SK-MEL-5 (cell line): Measurements from ENCODE around the gene SLX9. TPM values are rescaled to one million over a fixed set of nuclear protein-coding genes. Genes with fewer than 3 reads are reported as not detected.
A peak's percentile ranks its signal among the peaks of the same experiment; 100 is the strongest.

ENCODE experiments used
- DNase-seq: peaks from one replicate; pipeline ENCODE4 v3.0.0-alpha.2; 2016; ENCODE audit warnings: low read depth, low spot score
- in situ Hi-C: cut with HindIII; loops from 2 replicates; pipeline ENCODE4 v1.10.0; 2016; ENCODE audit warnings: low sequenced_read_pairs, high pct_unique_total_duplicates, low pct_unique_long_range_greater_than_20kb
- polyA plus RNA-seq, 2 experiments: library from polyadenylated mRNA; depleted of rRNA; stranded (reverse); fragments of >200 nt; gene quantifications; 2 replicates each; pipeline ENCODE4 v1.2.3, GENCODE V29; 2015
- total RNA-seq: library from RNA; depleted of rRNA; stranded (reverse); fragments of >200 nt; shearing (Covaris generic); gene quantifications from 2 replicates; pipeline ENCODE4 v1.2.3, GENCODE V29; 2014; rRNA removed

Gene SLX9, protein sequence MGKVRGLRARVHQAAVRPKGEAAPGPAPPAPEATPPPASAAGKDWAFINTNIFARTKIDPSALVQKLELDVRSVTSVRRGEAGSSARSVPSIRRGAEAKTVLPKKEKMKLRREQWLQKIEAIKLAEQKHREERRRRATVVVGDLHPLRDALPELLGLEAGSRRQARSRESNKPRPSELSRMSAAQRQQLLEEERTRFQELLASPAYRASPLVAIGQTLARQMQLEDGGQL
- total RNA-seq: 27.9 and 34.9 TPM in 2 replicates
- 35.8 and 41.6 TPM in 2 replicates for polyA plus RNA-seq (2015; cell fraction: cytosol; rRNA removed)
- polyA plus RNA-seq (2015; cell fraction: nucleus; rRNA removed): 5.6 and 19.4 TPM in 2 replicates

DNA sequence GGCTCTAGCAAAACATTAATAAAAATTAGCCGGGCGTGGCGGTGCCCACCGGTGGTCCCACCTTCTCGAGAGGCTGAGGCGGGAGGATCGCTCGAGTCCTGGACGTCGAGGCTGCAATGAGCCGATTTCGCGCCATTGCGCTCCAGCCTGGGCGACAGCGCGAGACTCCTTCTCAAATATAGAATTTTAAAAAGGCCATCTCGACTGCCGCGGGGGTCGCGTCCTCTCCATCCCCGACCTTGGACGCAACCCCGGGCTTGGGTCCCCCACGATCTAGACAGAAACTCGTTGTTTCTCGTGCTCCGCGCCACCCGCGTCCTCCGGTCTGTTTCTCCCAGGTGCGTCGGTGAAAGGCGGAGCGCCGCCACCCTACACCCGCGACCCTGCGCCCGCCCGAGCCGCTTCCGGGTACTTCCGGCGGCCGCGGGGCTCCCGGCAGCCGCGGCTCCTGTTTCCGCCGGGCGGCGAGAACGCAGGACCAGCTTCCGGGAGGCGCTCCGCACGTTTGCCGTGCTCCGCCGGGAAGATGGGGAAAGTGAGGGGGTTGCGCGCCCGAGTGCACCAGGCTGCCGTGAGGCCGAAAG lies at the start of gene SLX9:
Gene SLX9 (plus strand): TSS at position 498 of the 584 bp plus-strand sequence. CDS start 29 bp downstream, at position 527.
- in situ Hi-C loops: no loop called here

DNA sequence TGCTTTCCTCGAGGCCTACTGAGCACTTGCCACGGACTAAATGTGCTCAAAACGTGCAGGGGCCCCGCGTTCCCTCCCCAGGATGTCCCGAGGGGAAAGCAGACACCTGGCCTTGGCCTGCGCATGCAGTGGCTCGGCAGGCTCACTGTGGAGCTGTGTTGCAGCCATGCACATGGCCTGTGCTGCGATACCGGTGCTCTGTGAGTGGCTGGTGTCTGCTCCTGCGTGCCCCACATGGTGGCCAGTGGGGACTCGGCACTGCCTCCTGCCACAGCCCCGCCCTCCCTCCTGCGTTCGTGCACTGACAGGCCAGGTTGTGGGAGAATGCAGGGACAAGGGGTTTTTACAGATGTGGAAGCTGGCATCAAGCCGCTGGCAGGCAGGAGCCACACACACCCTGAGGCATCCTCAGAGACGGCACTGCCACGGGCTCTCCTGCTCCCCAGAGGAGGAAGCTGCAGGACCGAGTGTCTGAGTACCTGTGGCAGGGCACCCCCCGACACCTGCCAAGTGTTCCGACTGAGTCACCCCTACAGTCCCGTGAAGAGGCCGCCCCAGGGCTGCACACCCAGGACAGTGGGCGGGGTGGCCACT lies 49.4 kb upstream of the SLX9 start:
- in situ Hi-C loops: no loop called here
- no peak for DNase-seq

More for the DNA sequence above, at the start of gene SLX9:
- DNase-seq: peak; percentile 66

DNA sequence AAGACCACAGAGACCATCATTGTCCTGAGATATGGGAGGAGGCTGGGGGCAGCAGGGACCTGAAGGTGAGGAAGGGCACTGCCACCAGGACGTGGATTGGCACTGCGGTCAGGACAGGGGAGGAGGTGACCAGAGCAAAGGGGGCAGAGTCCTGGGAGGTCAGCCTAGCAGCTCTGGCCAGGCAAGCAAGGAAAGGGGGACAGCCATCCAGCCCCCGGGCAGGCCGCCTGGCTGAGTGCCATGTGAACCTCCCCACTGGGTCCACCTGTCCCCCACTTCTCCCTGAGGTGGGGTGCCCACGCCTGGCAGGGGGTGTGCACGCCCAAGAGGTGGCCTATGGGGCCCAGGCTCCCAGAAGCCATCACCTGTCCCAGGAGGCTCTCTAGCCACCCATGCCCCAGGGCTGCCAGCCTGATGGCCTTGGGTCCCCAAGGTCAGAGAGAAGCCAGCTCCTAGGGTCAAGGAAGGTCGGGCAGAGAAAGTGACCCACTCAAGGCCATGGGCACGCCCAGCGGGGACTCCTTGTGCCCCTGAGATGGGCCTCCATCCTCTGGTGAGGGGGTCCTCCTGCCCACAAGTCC lies 48.8 kb upstream of the SLX9 start:
- no peak for DNase-seq
- in situ Hi-C loops: no loop called here

- no peak for DNase-seq
- in situ Hi-C loops: no loop called here
Observed at GRCh38 chr21:44891631-44892031, 48.2 kb upstream of the SLX9 start.

DNA sequence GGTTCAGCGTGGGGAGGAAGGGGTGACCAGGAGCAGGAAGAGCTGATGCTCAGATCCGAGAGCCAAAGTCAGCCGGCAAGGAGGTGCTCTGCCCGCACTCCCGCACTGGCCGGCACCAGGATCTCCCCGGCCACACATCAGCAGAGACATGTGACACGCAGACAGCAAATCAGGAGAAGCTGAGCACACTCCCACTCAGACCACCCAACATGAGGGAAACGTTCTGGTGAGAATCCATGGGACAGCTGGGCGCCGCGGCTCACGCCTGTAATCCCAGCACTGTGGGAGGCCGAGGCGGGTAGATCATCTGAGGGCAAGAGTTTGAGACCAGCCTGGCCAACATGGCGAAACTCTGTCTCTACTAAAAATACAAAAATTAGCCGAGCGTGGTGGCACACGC lies 47.7 kb upstream of the SLX9 start:
- in situ Hi-C loops: no loop called here
- no peak for DNase-seq

DNA sequence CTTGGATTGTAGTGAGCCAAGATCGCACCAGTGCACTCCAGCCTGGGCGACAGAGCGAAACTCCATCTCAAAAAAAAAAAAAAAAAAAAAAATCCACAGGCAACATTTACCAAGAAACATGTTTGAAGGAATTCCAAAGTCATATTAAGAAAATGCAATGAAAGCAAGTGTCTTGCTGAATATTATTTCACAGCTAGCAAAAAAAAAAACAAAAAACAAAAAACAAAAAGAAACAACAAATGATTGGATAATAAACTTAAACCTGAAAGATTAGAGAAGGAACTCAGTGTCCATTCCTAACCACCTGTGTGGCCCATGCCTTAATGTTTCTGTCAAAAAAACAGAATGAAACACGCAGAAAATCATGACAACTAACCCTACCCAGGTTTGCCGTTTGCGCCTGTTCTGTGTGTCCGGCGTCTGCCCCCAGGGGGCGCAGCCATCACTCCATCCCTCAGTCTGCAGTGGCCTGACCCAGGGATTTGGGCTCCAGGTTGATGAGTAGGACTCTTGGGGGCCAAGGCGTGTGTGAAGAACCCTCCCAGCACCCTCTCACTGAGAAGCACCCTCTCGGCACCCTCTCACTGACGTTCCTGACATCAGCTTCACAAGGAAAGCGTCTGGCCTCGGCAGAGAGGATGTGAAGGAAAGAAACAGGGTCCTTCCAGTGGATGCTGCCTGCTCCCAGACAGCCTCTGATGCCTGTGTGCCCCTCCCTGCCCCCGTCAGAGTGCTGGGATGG lies 47.1 kb upstream of the SLX9 start:
- in situ Hi-C loops: no loop called here
- peak; percentile 59 for DNase-seq

DNA sequence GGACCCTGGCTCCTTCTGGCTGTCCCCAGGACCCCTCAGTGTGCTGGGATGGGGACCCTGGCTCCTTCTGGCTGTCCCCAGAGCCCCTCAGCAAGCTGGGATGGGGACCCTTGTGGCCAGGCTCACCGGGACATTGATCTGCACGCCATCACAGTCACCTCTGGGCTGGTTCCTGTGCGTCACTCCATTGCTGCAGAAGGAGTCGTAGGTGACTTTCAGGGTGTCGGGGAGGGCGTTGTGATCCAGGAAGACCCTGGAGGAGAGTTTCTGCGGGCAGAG lies 46.6 kb upstream of the SLX9 start:
- DNase-seq: no peak
- in situ Hi-C loops: no loop called here

DNA sequence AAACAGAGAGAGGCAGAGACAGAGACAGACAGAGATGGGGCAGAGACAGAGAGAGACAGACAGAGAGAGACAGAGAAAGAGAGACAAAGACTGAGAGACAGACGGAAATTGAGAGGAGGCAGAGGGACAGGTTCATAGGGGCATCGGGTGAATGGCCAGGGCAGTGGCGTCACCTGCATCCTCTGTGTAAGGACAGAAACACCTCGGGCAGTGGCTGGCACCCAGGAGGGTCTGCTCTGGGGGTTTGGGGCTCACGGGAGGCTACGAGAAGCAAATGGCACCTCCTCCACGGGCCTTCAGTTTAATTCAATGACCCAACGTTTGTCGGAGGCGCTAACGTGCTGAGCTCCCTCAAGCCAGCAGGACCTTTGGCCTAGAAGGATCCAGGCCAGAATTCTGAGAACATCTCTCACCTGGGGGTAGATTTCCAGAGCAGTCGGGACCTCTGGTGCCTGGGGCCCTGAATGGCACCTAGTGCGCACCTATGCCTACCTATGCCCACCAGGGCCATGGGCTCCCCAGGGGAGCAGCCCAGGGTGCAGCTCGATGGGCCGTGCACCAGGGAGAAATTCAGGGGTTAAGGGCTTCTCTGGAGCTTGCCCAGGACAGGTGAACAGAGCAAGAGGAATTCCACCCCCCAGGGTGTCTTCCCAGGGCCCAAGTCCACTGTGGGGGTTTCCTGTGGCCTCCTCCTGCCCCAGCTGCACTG lies 45.7 kb upstream of the SLX9 start:
- in situ Hi-C loops: no loop called here
- no peak for DNase-seq

- DNase-seq: no peak
- in situ Hi-C loops: no loop called here
Observed at GRCh38 chr21:44894687-44895302, 45.0 kb upstream of the SLX9 start.

- in situ Hi-C loops: no loop called here
- no peak for DNase-seq
Observed at GRCh38 chr21:44895859-44896258, 44.0 kb upstream of the SLX9 start.

DNA sequence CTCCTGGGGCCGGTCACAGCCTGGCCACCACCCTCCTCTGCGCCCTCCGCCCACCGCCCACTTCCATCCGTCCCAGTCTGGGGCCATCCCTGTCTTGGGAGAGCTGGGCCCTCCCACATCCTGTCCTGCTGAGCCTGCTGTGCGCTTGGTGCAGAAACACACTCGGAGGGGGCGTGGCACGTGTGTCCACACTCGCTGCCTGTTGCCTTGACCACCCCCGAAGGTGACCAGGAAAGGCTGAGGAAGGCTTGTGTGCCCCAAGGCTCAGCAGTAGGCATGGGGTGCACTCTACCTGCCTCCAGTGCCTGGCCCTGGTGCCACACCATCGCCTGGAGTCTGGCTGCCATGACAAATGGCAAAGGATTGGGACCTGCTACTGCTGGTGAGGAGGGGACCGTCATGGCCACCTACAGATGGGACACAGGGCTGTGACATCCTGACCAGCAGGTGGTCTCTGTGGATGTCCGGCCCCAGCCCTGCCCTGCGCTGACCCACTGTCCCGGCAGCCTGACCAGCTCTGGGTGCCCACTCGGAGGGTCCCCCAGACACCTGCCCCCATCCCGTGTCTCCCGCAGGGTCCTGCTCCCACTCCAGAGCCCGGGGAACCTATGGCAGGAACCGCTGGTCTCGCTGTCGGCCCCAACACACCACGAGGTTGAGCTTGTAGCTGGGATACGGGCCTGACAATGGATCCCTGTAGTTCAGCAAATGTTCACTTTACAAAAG lies 43.1 kb upstream of the SLX9 start:
- DNase-seq: no peak
- in situ Hi-C loops: no loop called here

GRCh38 chr21:44897326-44898010 lies 42.4 kb upstream of the SLX9 start:
- DNase-seq: no peak
- in situ Hi-C loops: no loop called here

DNA sequence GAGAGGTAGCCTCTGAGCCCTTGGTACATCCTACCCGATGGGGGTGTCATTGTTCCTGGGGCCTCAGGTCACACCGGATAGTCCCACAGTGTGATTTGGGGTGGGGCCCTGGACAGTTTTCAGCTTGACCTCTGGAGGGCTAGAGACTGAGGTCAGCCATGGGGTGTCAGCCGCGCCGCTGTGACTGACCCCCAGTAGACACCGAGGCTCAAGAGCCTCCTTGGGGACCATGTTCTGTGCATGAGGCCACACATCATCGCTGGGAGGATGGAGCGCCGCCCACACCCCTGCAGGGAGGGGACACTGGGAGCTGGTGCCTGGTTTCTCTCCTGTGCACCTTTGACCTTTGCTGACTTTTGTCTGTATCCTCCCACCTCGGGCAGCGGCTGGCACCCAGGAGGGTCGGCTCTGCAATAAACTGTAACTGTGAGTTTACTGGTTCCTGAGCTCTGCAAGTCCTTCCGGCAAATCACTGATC lies 41.8 kb upstream of the SLX9 start:
- DNase-seq: no peak

DNA sequence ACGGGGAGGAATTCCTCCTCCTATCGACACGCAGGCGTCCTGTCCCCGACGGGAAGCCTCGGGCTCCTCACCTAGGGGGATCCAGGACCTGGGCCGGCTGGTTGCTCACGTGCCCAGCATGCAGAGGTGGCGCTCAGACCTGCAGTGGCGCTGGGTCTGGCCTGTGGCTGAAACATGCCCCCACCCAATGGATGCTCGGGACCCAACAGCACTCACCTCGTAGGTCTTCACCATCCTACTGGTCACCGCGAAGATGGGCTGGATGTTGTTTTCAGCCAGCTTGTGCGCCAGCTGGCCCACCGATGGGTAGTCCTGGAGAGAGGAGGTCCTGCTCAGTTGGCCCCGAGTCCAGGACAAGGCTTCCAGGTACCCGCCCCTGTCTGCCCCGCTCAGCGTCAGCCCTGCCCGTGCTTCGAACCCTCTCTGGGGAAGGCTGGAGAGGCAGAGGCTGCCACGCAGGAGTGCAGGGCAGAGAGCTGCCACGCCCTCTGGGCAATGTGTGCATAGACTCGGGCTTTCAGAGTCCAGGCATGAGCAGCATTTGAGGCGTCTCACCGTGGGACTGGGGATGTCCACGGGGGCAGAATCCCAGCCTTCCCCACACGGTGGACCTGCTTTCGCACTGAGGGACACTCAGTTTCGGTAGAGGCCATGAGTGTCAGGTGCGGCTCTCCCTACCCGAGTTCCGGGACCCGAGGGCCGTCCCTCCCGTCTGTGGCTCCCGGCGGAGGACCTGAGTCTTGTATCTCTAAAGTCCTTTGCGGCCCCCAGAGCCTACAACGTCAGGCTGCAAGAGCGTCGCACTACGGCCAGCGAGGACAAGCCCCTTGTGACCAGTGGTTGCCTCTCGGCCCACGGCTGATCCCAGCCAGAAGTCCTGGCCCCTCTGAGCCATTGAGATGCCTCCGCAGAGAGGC lies 40.7 kb upstream of the SLX9 start:
- in situ Hi-C loops: no loop called here
- no peak for DNase-seq

More for the DNA sequence above, 41.8 kb upstream of the SLX9 start:
- in situ Hi-C loops: no loop called here
